Measurements from ENCODE around the gene PLA2G6. TPM values are rescaled to one million over a fixed set of nuclear protein-coding genes. Genes with fewer than 3 reads are reported as not detected.
A peak's percentile ranks its signal among the peaks of the same experiment; 100 is the strongest.

The PLA2G6 gene
- total and polyA plus RNA-seq, 9 of the 15 experiments (the other 6 are each of a cell fraction or from before 2014, with no cell fraction given), result 0.11 to 12.2 (median 9.7) TPM

DNA sequence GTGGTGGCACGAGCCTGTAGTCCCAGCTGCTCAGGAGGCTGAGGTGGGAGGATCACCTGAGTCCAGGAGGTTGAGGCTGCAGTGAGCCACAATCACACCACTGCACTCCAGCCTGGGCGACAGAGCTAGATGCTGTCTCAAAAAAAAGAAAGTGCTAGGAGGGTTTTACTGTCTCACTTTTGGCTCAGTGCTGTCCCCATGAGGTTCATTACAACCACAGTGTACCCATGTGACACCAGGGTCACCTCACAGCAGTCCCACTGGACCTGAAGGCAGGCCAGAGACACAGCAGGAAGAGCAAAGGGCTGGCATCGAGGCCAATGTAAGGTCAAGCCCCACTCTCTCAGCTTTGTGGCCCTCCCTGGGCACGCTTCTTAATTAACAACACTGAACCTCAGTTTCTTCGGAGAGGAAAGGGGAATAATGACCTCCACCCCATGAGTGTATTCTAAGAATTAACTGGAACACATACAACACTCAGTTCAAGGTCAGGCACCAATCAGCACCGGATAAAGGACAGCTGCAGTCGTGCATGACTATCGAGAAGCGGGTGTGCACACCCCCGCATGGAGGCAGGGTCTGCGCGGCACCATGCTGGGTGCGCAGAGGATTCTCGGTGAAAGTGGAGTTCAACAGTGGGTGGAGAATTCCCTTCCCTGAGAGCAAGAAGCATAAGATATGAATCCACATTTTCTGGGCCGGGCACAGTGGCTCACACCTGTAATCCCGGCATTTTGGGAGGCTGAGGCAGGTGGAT, 40.2 kb downstream of the PLA2G6 start (continued):
- TF ChIP-seq, protein P1, sequence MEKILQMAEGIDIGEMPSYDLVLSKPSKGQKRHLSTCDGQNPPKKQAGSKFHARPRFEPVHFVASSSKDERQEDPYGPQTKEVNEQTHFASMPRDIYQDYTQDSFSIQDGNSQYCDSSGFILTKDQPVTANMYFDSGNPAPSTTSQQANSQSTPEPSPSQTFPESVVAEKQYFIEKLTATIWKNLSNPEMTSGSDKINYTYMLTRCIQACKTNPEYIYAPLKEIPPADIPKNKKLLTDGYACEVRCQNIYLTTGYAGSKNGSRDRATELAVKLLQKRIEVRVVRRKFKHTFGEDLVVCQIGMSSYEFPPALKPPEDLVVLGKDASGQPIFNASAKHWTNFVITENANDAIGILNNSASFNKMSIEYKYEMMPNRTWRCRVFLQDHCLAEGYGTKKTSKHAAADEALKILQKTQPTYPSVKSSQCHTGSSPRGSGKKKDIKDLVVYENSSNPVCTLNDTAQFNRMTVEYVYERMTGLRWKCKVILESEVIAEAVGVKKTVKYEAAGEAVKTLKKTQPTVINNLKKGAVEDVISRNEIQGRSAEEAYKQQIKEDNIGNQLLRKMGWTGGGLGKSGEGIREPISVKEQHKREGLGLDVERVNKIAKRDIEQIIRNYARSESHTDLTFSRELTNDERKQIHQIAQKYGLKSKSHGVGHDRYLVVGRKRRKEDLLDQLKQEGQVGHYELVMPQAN (IDR thresholded peaks at IDR 0.05; ENCODE audit: borderline replicate concordance), result no peak
- TF ChIP-seq, protein P2, sequence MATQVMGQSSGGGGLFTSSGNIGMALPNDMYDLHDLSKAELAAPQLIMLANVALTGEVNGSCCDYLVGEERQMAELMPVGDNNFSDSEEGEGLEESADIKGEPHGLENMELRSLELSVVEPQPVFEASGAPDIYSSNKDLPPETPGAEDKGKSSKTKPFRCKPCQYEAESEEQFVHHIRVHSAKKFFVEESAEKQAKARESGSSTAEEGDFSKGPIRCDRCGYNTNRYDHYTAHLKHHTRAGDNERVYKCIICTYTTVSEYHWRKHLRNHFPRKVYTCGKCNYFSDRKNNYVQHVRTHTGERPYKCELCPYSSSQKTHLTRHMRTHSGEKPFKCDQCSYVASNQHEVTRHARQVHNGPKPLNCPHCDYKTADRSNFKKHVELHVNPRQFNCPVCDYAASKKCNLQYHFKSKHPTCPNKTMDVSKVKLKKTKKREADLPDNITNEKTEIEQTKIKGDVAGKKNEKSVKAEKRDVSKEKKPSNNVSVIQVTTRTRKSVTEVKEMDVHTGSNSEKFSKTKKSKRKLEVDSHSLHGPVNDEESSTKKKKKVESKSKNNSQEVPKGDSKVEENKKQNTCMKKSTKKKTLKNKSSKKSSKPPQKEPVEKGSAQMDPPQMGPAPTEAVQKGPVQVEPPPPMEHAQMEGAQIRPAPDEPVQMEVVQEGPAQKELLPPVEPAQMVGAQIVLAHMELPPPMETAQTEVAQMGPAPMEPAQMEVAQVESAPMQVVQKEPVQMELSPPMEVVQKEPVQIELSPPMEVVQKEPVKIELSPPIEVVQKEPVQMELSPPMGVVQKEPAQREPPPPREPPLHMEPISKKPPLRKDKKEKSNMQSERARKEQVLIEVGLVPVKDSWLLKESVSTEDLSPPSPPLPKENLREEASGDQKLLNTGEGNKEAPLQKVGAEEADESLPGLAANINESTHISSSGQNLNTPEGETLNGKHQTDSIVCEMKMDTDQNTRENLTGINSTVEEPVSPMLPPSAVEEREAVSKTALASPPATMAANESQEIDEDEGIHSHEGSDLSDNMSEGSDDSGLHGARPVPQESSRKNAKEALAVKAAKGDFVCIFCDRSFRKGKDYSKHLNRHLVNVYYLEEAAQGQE (IDR thresholded peaks at IDR 0.05; ENCODE audit: borderline replicate concordance), result peak; percentile 91
- TF ChIP-seq, protein P2 (CRISPR knock-in tag; IDR thresholded peaks at IDR 0.05; ENCODE audit: low read depth), result peak; percentile 73; the same call in 1 of the 2 replicates
- TF ChIP-seq HDAC1 (IDR thresholded peaks at IDR 0.05) (0 out of 4 replicates have a peak, but pooled peaks of 1 of the 2 experiments have one; percentile 40), BDP1 (IDR thresholded peaks at IDR 0.05; ENCODE audit: insufficient read depth, insufficient read length) (no peak), CBFA2T3 (IDR thresholded peaks at IDR 0.05) (peak; percentile 69), SRSF3 (IDR thresholded peaks at IDR 0.05; ENCODE audit: insufficient read depth, low read length) (no peak), EP300 (IDR thresholded peaks at IDR 0.05; ENCODE audit: low read length) (peak; percentile 39; the same call in 1 of the 2 replicates)
- TF ChIP-seq, protein P3, sequence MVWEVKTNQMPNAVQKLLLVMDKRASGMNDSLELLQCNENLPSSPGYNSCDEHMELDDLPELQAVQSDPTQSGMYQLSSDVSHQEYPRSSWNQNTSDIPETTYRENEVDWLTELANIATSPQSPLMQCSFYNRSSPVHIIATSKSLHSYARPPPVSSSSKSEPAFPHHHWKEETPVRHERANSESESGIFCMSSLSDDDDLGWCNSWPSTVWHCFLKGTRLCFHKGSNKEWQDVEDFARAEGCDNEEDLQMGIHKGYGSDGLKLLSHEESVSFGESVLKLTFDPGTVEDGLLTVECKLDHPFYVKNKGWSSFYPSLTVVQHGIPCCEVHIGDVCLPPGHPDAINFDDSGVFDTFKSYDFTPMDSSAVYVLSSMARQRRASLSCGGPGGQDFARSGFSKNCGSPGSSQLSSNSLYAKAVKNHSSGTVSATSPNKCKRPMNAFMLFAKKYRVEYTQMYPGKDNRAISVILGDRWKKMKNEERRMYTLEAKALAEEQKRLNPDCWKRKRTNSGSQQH (CRISPR knock-in tag; IDR thresholded peaks at IDR 0.05), result no peak

Measured in K562 (cell line).